T1000 (cell line): Measurements from ENCODE around the gene PLCB1.

Experiments used
- DNase-seq: peaks from one replicate; lab custom pipeline; 2025; ENCODE audit warnings: mixed read lengths; lab: John Stamatoyannopoulos, UW

The PLCB1 gene

GRCh38 chr20:8212286-8212685 is 80.2 kb downstream of the PLCB1 start:
- DNase-seq: no peak

GRCh38 chr20:8213270-8213669 is 81.2 kb downstream of the PLCB1 start:
- no peak for DNase-seq

GRCh38 chr20:8213831-8214587 is 81.9 kb downstream of the PLCB1 start:
- DNase-seq: no peak

GRCh38 chr20:8215361-8215781 is 83.3 kb downstream of the PLCB1 start:
- no peak for DNase-seq

GRCh38 chr20:8216375-8217200 is 84.5 kb downstream of the PLCB1 start:
- DNase-seq: no peak

- no peak for DNase-seq
Observed at GRCh38 chr20:8218861-8219260, 86.8 kb downstream of the PLCB1 start.

GRCh38 chr20:8219403-8219802 is 87.3 kb downstream of the PLCB1 start:
- DNase-seq: no peak

- DNase-seq: no peak
Observed at GRCh38 chr20:8220716-8221115, 88.7 kb downstream of the PLCB1 start.

- no peak for DNase-seq
Observed at GRCh38 chr20:8221887-8222419, 89.9 kb downstream of the PLCB1 start.

- DNase-seq: no peak
Observed at GRCh38 chr20:8223091-8223870, 91.2 kb downstream of the PLCB1 start.

- no peak for DNase-seq
Observed at GRCh38 chr20:8225658-8226057, 93.6 kb downstream of the PLCB1 start.

GRCh38 chr20:8226106-8226505 is 94.0 kb downstream of the PLCB1 start:
- no peak for DNase-seq

GRCh38 chr20:8227293-8227692 is 95.2 kb downstream of the PLCB1 start:
- DNase-seq: no peak

- DNase-seq: no peak
Observed at GRCh38 chr20:8228315-8228714, 96.2 kb downstream of the PLCB1 start.

- no peak for DNase-seq
Observed at GRCh38 chr20:8229090-8229489, 97.0 kb downstream of the PLCB1 start.

GRCh38 chr20:8231038-8231437 is 99.0 kb downstream of the PLCB1 start:
- DNase-seq: no peak

GRCh38 chr20:8232332-8232731 is 100.3 kb downstream of the PLCB1 start:
- DNase-seq: no peak

- DNase-seq: no peak
Observed at GRCh38 chr20:8234580-8234979, 102.5 kb downstream of the PLCB1 start.

- no peak for DNase-seq
Observed at GRCh38 chr20:8242066-8242465, 110.0 kb downstream of the PLCB1 start.

- DNase-seq: no peak
Observed at GRCh38 chr20:8242827-8243724, 111.0 kb downstream of the PLCB1 start.

GRCh38 chr20:8244637-8245036 is 112.6 kb downstream of the PLCB1 start:
- no peak for DNase-seq
